AG08395 (cell line): ENCODE measurements around the gene NPW.

Source experiments
- DNase-seq: peaks from one replicate; pipeline ENCODE4 v3.0.0; 2012; ENCODE audit warnings: mixed read lengths, low spot score

NPW gene

DNA sequence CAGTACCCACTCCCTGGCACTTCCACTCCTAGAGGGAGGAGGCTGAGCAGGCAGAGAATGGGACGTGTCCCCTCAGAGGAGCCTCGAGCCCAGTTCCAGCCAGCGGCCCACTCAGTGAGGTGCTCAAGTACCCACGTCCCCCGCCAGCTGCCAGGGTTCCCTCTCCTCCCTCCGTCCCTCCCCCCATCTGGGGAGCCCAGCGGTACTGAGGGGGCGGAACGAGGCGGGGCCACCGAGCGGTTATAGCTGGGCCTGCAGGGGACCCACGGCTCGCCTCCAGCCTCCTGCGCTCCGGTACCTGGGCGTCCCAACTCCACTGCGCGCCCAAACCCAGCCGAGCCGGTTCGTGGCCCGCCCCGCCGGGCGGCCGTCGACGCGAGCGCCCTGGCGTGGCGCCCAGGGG lies at the start of gene NPW:
Gene NPW, plus strand, starts transcription at position 268 of the 403 bp plus-strand sequence.
- no peak for DNase-seq

DNA sequence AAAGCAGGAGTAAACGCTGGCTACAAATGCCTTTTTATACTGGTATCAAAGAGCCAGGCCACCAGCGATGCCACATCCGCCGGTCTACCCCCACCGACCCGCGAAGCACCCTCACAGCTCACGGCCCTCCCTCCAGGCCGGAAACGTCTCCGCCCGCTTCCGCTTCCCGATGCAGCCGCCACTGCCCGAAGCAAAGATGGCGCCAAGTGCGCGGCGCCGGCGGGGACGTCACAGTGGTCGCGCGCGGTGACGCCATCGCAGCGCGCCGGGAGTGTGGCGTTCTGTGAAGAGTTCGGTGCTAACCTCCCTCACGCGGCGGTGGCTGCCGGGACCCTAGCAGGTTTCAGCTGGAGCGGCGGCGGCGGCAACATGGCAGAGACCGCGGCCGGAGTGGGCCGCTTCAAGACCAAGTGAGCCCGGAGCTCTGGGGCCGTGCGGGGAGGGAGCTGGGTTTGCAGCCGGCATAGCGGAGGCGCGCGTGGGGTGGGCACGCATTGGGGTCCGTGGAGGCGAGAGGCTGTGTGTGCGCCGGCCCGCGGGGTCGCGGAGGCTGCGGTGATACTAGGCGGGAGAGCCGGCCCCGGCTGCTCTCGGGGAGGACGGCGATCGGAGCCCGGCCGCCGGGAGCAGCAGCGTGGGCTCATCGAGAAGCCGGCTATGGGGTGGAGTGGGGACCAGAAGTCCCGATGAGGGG lies 47.6 kb upstream of the NPW start, which contains the start of gene TBL3:
Gene TBL3, plus strand, starts transcription at position 258 of the 694 bp plus-strand sequence. Its CDS starts 112 bp downstream, at position 370.
- peak; percentile 95 for DNase-seq

DNA sequence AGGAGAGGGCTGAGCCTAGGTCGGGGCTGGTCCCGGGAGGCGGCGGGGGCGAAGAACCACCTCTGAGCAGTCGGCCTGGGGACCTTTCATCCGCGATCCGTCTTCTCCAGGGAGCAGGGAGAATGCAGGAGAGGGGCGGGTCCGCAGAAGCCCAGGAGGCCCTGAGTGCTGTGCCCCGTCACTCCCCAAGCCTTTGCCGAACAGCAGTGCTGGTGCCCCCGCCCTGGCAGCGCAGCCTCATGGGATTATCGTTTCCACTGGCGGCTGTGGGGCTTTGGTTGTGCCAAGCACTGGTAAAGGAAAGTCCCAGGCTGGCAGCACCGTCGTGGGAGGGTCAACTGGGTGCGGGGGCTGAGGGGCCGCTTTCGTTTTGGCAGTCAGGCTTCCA lies 47.1 kb upstream of the NPW start:
- DNase-seq, result no peak

DNA sequence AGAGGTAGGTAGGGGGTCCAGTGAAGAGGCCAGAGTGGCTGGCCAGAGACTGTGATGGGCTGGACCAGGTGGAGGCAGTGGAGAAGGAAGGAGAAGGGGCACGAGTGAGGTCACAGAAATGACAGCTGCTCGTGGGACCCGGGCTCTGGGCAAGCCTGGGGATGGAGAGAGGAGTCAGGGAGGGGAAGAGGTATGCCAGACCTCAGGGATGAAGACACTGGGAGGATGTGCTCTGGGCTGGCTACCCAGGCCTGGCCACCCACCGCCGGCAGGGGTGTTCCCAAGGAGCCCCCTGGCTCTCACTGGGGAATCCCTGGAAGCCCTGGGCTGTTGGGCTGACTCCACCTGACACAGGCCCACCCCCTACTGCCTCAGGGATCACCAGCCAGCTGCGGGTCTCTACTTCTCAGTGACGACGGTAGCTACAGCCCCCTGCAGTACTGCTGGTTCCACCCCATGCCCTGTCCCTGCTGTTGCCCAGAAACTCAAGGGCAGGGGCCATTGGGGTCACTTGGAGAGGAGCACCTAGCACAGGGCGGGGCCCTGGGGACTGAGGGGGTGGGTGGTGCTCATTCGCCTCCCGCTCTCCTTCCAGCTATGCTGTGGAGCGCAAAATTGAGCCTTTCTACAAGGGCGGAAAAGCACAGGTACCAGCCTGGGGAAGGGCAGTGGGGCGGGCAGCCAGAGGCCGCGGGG lies 46.0 kb upstream of the NPW start:
- DNase-seq, result no peak

GRCh38 chr16:1974157-1975070 lies 45.2 kb upstream of the NPW start:
- DNase-seq, result no peak

DNA sequence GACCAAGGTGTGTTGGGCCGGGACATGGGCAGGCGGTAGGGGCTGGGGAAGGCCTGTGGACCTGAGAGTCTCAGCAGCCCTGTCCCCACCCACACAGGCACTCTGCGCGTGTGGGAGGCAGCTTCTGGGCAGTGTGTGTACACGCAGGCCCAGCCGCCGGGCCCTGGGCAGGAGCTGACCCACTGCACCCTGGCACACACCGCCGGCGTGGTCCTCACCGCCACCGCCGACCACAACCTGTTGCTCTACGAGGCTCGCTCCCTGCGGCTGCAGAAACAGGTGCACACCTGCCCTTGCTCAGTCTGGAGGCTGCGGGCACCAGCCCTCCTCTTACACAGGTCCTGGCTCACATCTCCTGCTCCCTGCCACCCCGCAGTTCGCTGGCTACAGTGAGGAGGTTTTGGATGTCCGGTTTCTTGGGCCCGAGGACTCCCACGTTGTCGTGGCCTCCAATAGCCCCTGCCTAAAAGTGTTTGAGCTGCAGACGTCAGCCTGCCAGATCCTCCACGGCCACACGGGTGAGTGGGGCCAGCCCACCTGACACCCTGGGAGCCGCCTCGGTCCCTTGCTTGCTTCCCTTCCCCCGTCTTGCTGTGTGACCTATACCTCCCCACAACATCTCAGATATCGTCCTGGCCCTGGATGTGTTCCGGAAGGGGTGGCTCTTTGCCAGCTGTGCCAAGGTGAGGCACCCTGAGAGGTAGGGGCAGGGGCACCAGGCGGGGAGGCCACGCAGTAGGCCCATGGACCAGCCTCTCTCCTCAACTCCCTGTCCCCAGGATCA lies 44.0 kb upstream of the NPW start:
- no peak for DNase-seq

DNA sequence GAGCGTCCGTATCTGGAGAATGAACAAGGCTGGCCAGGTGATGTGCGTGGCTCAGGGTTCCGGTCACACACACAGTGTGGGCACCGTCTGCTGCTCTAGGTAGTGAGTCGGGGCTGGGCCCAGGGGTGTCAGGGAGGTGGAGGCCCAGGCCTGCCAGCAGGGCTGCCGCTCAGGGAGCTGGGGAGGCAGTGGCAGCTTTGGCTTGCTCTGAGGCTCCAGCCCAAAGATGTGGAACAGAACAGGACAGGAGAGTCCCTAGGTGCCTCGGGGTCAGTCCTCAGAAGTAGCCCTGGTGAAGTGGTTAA lies 43.4 kb upstream of the NPW start:
- DNase-seq, result no peak

GRCh38 chr16:1976951-1977874 lies 42.4 kb upstream of the NPW start:
- DNase-seq, result no peak

- no peak for DNase-seq
Measured at GRCh38 chr16:1977875-1978268, 41.7 kb upstream of the NPW start.

GRCh38 chr16:1978476-1979120 lies 41.0 kb upstream of the NPW start:
- no peak for DNase-seq

DNA sequence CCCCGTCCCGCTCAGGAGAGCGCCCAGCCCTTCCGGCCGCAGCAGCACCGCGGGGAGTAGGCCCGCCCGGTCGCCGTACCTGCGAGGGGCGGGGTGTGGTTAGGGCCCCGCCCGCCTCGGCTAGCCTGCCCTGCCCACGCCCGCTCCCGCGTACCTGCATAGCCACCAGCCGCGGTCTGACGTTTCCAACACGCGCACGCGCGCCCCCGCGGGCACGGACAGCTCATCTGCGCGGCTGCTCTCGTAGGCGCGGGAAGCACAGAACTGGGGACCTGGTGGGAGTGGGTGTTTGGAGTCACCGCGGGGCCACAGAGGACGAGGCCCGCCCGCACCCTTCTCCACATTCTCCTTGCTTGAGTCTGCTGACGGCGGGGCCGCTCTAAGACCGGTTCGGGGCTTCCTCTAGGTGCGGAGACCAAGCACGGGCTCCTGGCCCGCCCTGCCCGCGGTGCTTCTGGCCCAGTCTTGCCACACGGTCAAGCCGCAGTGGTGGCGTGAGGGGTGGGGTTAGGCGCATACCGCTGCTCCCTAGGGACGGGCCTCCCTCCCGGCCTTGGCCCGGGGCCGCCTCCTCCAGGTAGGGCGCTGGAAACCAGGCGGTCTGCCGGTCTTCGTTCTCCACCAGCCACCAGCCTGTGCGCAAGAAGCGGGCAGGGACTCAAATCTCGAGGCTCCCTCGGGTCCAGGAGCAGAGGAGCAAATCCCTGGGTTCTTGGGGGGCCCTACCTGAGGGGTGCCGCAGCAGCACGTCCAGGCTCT lies 40.1 kb upstream of the NPW start:
- no peak for DNase-seq

DNA sequence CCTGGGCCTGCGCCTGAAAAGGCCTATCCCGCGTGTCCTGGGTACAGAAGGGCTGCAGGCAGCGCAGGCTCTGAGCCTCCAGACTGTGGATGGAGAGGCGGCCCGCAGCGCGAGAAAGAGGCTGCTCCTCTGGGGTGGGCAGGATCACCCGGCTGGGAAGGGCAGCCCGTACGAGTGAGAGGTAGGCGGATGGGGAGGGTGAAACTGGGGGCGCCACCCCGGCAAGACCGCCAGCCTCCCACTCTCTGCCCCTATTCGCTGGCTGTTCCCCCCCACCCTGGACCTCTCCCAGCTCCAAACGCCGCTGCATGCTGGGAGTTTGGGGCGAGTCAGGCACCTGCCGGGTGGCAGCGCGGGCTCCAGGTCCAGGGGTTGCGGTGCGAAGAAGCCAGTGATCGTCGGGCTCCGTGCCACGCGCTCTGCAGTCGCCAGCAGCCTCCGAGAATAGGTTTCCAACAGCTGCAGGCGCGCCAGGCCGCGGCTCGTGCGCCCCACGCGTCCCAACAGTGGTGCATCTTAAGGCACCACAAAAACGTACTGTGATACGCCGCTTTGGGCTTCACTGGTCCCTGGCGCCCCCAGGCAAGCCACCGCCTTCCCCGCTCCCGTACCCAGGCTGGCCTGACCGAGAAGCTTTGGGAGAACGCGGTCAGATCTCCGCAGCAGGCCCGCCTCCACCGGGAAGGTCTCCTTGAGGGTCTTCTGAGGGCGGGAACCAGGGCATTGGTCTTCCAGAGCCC lies 39.4 kb upstream of the NPW start:
- no peak for DNase-seq

DNA sequence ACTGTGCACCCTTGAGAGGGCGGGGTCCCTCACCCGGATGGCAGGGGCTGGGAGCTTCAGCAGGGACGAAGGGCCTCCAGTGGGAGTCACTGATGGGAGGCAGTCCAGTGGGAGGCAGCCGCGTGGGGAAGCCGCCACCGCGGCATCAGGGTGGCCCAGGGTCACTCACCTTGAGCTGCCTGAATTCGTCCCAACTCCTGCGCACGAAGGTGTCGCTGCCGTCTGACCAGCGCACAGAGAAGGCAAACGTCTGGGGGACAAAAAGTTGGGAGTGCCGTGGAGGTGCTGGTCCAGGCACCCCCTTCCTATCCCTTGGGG lies 38.9 kb upstream of the NPW start:
- no peak for DNase-seq

- DNase-seq, result no peak
Measured at GRCh38 chr16:1981398-1981836, 38.2 kb upstream of the NPW start, which contains the start of gene NOXO1. TSS of gene NOXO1 (minus strand) at chr16:1981469. CDS start at chr16:1981179, 290 bp downstream.

DNA sequence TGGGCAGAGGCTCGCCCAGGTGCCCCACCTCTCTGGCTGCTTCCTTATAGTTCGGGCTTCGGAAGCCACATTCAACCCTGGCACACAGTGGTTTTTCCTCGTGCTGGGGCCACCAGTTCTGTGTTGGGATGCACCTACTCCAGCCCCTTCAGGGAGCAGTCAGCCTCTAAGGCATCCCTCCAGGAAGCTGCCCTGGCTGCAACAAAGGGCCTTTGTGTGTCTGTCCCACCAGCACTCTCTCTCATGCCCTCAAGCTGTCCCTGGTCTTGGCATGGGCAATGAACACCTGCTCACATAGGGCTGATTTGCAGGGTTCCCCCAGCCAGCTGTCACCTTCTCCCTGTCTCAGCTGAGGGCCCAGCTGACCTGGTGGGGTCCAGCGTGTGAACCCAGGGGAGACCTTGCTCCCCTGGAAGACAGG lies 37.6 kb upstream of the NPW start:
- DNase-seq, result no peak

GRCh38 chr16:1982991-1983543 lies 36.5 kb upstream of the NPW start:
- no peak for DNase-seq

- DNase-seq, result peak; percentile 98
Measured at GRCh38 chr16:1983544-1984346, 35.8 kb upstream of the NPW start, which contains the start of gene GFER. TSS of gene GFER (plus strand) at chr16:1984193. CDS start at chr16:1984219, 26 bp downstream.
